Activated CD8-positive, alpha-beta memory T cell treated with anti-CD3 and anti-CD28 coated beads, Interleukin-2, amount 50 U/mL, for 4 hours (primary cell): Measurements from ENCODE around the gene AGT.
"Not testable (repeated sequence)": the region's sequence is repeated elsewhere in the genome, so short reads cannot be mapped to it uniquely, and the experiment has no call there.

Source experiments
- DNase-seq: peaks from one replicate; pipeline ENCODE4 v3.0.0-alpha.2; 2020

Gene AGT

GRCh38 chr1:230706887-230707731, 6.8 kb downstream of the AGT start:
- no peak for DNase-seq

- no peak for DNase-seq
These were observed 7.8 kb downstream of the AGT start for GRCh38 chr1:230706020-230706699.

- no peak for DNase-seq
These were observed 8.5 kb downstream of the AGT start for GRCh38 chr1:230705289-230706019.

GRCh38 chr1:230704830-230705229, 9.1 kb downstream of the AGT start:
- no peak for DNase-seq

- no peak for DNase-seq
These were observed 10.1 kb downstream of the AGT start for GRCh38 chr1:230703679-230704385.

- no peak for DNase-seq
These were observed 10.8 kb downstream of the AGT start for GRCh38 chr1:230702934-230703678.

GRCh38 chr1:230701895-230702768, 11.8 kb downstream of the AGT start:
- no peak for DNase-seq

GRCh38 chr1:230701434-230701833, 12.5 kb downstream of the AGT start:
- DNase-seq: no peak

GRCh38 chr1:230700132-230700531, 13.8 kb downstream of the AGT start:
- no peak for DNase-seq

- DNase-seq: no peak
These were observed 14.2 kb downstream of the AGT start for GRCh38 chr1:230699716-230700115.

- not testable (repeated sequence) for DNase-seq
These were observed 15.0 kb downstream of the AGT start for GRCh38 chr1:230698964-230699363.

GRCh38 chr1:230698130-230698529, 15.8 kb downstream of the AGT start:
- no peak for DNase-seq

GRCh38 chr1:230696722-230697437, 17.0 kb downstream of the AGT start:
- no peak for DNase-seq

GRCh38 chr1:230696218-230696617, 17.7 kb downstream of the AGT start:
- DNase-seq: no peak

- no peak for DNase-seq
These were observed 18.9 kb downstream of the AGT start for GRCh38 chr1:230694991-230695390.

- DNase-seq: no peak
These were observed 19.5 kb downstream of the AGT start for GRCh38 chr1:230694464-230694863.

- no peak for DNase-seq
These were observed 20.1 kb downstream of the AGT start for GRCh38 chr1:230693777-230694176.

GRCh38 chr1:230693221-230693620, 20.7 kb downstream of the AGT start:
- no peak for DNase-seq

GRCh38 chr1:230691615-230692014, 22.3 kb downstream of the AGT start:
- no peak for DNase-seq

- DNase-seq: no peak
These were observed 23.8 kb downstream of the AGT start for GRCh38 chr1:230690101-230690500.

- DNase-seq: no peak
These were observed 27.2 kb downstream of the AGT start for GRCh38 chr1:230686747-230687146.
